SK-N-SH treated with all-trans-retinoic acid at 6 μM for 48 hours (cell line): Measurements from ENCODE around the gene CBLL1.

Experiments used
- ATAC-seq: fragments of 200-7000 bp; cut with Tn5 transposase; 3 replicates; pipeline ENCODE4 v1.9.1; 2020; ENCODE audit warnings: mild to moderate bottlenecking, moderate library complexity
- ARNTL ChIP-seq: fragments of 450-650 bp; formaldehyde crosslinking; IDR thresholded peaks from 2 replicates; pipeline ENCODE4 v1.5.0; 2020; ENCODE audit warnings: low read depth, mild to moderate bottlenecking, moderate library complexity, borderline replicate concordance
- BACH2 ChIP-seq: fragments of 250-450 bp; sonication (Bioruptor Pico); IDR thresholded peaks from 2 replicates; pipeline ENCODE4 v1.9.0; 2021; ENCODE audit warnings: mild to moderate bottlenecking, borderline replicate concordance
- CREB5 ChIP-seq: fragments of 250-450 bp; sonication (Bioruptor Pico); IDR thresholded peaks from 2 replicates; pipeline ENCODE4 v1.5.1; 2020; ENCODE audit warnings: low read depth, mild to moderate bottlenecking, moderate library complexity
- CSRNP3 ChIP-seq: fragments of 250-450 bp; sonication (Bioruptor Pico); IDR thresholded peaks from 2 replicates; pipeline ENCODE4 v1.5.1; 2021; ENCODE audit warnings: mild to moderate bottlenecking, moderate library complexity
- ESRRG ChIP-seq: fragments of 250-450 bp; sonication (Bioruptor Pico); IDR thresholded peaks from 2 replicates; pipeline ENCODE4 v1.6.1; 2021; ENCODE audit warnings: mild to moderate bottlenecking
- GLIS3 ChIP-seq: fragments of 250-450 bp; sonication (Bioruptor Pico); IDR thresholded peaks from 2 replicates; pipeline ENCODE4 v1.5.0; 2020; ENCODE audit warnings: mild to moderate bottlenecking, moderate library complexity
- ISL1 ChIP-seq: fragments of 250-450 bp; sonication (Bioruptor Pico); IDR thresholded peaks from 2 replicates; pipeline ENCODE4 v2.1.2; 2022; ENCODE audit warnings: mild to moderate bottlenecking, moderate library complexity
- OSR1 ChIP-seq: fragments of 250-450 bp; sonication (Bioruptor Pico); IDR thresholded peaks from 2 replicates; pipeline ENCODE4 v1.8.0; 2022; ENCODE audit warnings: moderate library complexity, mild to moderate bottlenecking, inconsistent platforms
- PATZ1 ChIP-seq: fragments of 250-450 bp; sonication (Bioruptor Pico); IDR thresholded peaks from 2 replicates; pipeline ENCODE4 v1.8.0; 2020; ENCODE audit warnings: mild to moderate bottlenecking, moderate library complexity, borderline replicate concordance
- POU6F1 ChIP-seq: fragments of 250-450 bp; sonication (Bioruptor Pico); IDR thresholded peaks from 2 replicates; pipeline ENCODE4 v1.8.0; 2021; ENCODE audit warnings: low read depth, mild to moderate bottlenecking, moderate library complexity, borderline replicate concordance
- PPARA ChIP-seq: fragments of 250-450 bp; sonication (Bioruptor Pico); IDR thresholded peaks from 2 replicates; pipeline ENCODE4 v1.5.0; 2020; ENCODE audit warnings: mild to moderate bottlenecking, borderline replicate concordance
- RARB ChIP-seq: fragments of 250-450 bp; sonication (Bioruptor Pico); IDR thresholded peaks from 2 replicates; pipeline ENCODE4 v1.8.0; 2021; ENCODE audit warnings: mild to moderate bottlenecking, moderate library complexity
- SNAI2 ChIP-seq: fragments of 250-450 bp; sonication (Bioruptor Pico); IDR thresholded peaks from 2 replicates; pipeline ENCODE4 v1.5.0; 2020; ENCODE audit warnings: mild to moderate bottlenecking, moderate library complexity
- TCF4 ChIP-seq: fragments of 250-450 bp; sonication (Bioruptor Pico); IDR thresholded peaks from 2 replicates; pipeline ENCODE4 v1.8.0; 2021; ENCODE audit warnings: mild to moderate bottlenecking, moderate library complexity, borderline replicate concordance
- TOX ChIP-seq: fragments of 250-450 bp; sonication (Bioruptor Pico); IDR thresholded peaks from 2 replicates; pipeline ENCODE4 v1.8.0; 2021; ENCODE audit warnings: mild to moderate bottlenecking, moderate library complexity, borderline replicate concordance
- ZC3H10 ChIP-seq: fragments of 250-450 bp; sonication (Bioruptor Pico); IDR thresholded peaks from 2 replicates; pipeline ENCODE4 v1.5.1; 2021; ENCODE audit warnings: mild to moderate bottlenecking, moderate library complexity
- ZFP3 ChIP-seq: fragments of 250-450 bp; sonication (Bioruptor Pico); IDR thresholded peaks from 2 replicates; pipeline ENCODE4 v1.5.0; 2020; ENCODE audit warnings: mild to moderate bottlenecking, moderate library complexity
- ZNF565 ChIP-seq: fragments of 450-650 bp; formaldehyde crosslinking; conservative IDR thresholded peaks from 2 replicates; pipeline ENCODE4 v1.5.0; 2020; ENCODE audit warnings: low read depth, mild to moderate bottlenecking, moderate library complexity
- ZNF8 ChIP-seq: fragments of 450-650 bp; formaldehyde crosslinking; IDR thresholded peaks from 2 replicates; pipeline ENCODE4 v1.5.0; 2020; ENCODE audit warnings: mild to moderate bottlenecking, moderate library complexity

The CBLL1 gene

GRCh38 chr7:107782374-107782773 lies 38.4 kb downstream of the CBLL1 start:
- no peak for ATAC-seq
- TF ChIP-seq ZNF565 (CRISPR knock-in tag) (no peak), ZNF8 (CRISPR knock-in tag) (no peak), CSRNP3 (CRISPR knock-in tag) (no peak), CREB5 (CRISPR knock-in tag) (no peak), GLIS3 (CRISPR knock-in tag) (no peak), BACH2 (CRISPR knock-in tag) (no peak), POU6F1 (CRISPR knock-in tag) (no peak), OSR1 (CRISPR knock-in tag) (no peak), RARB (CRISPR knock-in tag) (no peak), TOX (CRISPR knock-in tag) (no peak), ARNTL (CRISPR knock-in tag) (no peak), PATZ1 (CRISPR knock-in tag) (no peak)

GRCh38 chr7:107783648-107784047 lies 39.7 kb downstream of the CBLL1 start:
- TF ChIP-seq ESRRG (CRISPR knock-in tag) (no peak), ZC3H10 (CRISPR knock-in tag) (no peak), PPARA (CRISPR knock-in tag) (no peak), ZNF8 (CRISPR knock-in tag) (no peak), OSR1 (CRISPR knock-in tag) (no peak)
- no peak for ATAC-seq

- TF ChIP-seq PATZ1 (CRISPR knock-in tag) (no peak), ZNF565 (CRISPR knock-in tag) (no peak), ZFP3 (CRISPR knock-in tag) (no peak), OSR1 (CRISPR knock-in tag) (no peak), TOX (CRISPR knock-in tag) (no peak), ARNTL (CRISPR knock-in tag) (no peak), ISL1 (CRISPR knock-in tag) (no peak), TCF4 (CRISPR knock-in tag) (no peak), SNAI2 (CRISPR knock-in tag) (no peak), CSRNP3 (CRISPR knock-in tag) (no peak)
- ATAC-seq = no peak
Measured at GRCh38 chr7:107785170-107785569, 41.2 kb downstream of the CBLL1 start.
